DMS153 treated with DMSO at 0.1 percent for 48 hours (cell line): ENCODE measurements around the gene ABCD2.
"Not testable (repeated sequence)": the region's sequence is repeated elsewhere in the genome, so short reads cannot be mapped to it uniquely, and the experiment has no call there.

Source experiments
- DNase-seq: peaks from one replicate; lab custom pipeline; 2025; ENCODE audit not compliant: unreplicated experiment; lab: John Stamatoyannopoulos, UW

ABCD2 gene

GRCh38 chr12:39619660-39620433 is at the start of gene ABCD2:
Gene ABCD2 (minus strand): TSS chr12:39619803. CDS start chr12:39619615, 188 bp downstream.
- DNase-seq, result no peak

- no peak for DNase-seq
Observed at GRCh38 chr12:39660101-39660500, 40.5 kb upstream of the ABCD2 start.

DNA sequence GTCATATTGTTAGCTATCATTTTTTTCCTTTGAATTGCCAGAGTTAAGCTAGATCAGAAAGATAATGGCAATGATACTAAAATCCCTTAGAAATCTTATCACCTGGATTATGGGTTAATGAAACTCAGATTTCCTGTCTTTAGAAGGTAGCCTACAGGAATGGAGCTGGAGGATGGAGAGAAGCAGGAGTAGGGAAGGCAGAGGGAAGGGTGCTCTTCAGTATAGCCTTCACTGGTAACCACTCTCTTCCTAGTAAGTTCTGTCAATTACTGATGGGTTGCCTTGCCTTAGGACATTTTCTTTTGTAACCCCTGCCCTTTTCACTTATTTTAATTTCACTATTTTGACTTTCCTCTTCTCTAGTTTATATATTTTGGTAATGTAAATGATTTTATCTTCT is 27.8 kb upstream of the ABCD2 start:
- DNase-seq, result no peak

DNA sequence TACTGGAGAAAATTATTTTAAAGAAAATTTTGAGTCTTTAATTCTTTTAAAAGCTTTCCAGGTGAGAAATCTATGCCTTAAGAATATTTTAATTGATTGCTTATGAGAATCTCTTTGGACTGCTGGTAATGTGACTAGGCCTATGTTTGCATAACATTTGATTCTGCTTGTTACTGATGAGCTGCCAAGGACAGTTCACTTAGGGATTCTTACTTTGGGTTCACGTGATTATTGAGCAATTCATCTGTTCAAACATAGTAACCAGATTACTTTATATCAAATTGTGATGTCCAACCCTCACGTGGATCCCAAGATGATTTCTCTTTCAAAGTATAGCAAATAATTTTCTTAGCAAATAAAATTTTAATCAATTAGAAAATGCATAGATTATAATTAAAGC is 27.4 kb upstream of the ABCD2 start:
- no peak for DNase-seq

- DNase-seq, result no peak
Observed at GRCh38 chr12:39643052-39643451, 23.4 kb upstream of the ABCD2 start.

DNA sequence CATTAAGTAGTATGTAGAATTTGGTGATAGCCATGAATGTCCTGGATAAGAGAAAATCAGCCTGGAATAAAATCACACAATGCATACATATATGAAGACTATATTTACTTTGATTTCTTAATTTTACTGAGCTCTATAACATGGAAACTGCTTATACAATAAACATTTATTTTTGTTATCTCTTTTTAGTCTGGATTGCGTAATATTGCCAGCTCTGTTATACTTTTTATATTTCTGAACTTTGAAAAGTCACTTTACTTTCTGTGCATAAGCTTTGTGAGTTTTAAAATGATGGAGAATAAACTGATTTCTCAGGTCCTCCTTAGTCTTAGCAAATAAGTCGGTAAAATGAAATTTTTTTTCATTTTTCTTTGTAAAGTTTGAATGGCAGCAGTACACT is 19.2 kb upstream of the ABCD2 start:
- DNase-seq, result no peak

DNA sequence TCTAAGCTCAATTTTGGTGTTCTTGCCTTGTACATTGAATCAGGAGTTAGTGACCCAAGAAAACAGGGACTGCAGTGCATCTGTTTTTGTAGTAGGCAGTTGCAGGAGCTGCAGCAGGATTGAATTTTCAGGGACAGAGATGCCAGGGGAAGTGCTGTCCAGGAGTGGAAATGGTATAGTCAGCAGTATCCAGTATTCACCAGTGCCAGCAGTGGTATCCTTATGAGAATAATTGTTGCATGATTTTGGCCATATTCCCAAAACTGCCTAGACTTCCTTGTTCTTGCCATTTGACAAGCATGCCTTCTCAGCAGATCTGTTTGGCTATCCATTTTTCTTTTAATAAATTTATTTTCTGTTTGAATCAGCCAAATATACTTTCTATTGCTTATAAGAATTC is 18.6 kb upstream of the ABCD2 start:
- DNase-seq, result no peak

DNA sequence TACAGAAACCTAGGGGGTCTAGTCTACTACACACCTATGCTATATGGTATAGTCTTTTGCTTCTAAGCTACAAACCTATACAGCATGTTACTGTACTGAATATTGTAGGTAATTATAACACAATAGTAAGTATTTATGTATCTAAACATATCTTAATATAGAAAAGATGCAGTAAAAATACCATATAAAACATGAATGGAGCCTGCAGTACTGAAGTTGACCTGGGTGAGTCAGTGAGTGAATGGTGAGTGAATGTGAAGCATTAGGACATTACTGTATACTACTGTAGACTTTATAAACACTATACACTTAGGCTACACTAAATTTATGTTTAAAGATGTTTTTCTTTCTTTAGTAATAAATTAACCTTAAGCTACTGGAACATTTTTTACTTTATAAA is 13.1 kb upstream of the ABCD2 start:
- no peak for DNase-seq

- no peak for DNase-seq
Observed at GRCh38 chr12:39628836-39629235, 9.2 kb upstream of the ABCD2 start.

DNA sequence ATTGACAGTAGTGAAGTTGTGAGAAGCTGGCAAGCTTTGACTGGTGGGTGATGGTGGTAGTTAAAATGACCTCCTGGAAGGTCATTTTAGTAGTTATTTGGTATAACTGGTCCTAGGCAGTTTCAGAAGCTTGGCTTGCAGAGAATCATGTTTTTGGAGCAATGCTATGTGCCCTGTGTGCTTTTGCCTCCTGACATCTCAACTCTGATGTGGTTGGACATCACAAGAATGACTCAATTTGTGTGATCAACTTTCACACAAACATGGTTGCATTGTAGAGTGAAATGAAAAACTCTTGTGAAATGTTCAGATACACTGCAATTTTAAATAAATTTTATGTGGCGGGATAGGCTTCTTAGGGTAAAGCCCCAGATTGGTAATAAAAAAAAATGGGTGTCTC is 8.3 kb upstream of the ABCD2 start:
- no peak for DNase-seq

DNA sequence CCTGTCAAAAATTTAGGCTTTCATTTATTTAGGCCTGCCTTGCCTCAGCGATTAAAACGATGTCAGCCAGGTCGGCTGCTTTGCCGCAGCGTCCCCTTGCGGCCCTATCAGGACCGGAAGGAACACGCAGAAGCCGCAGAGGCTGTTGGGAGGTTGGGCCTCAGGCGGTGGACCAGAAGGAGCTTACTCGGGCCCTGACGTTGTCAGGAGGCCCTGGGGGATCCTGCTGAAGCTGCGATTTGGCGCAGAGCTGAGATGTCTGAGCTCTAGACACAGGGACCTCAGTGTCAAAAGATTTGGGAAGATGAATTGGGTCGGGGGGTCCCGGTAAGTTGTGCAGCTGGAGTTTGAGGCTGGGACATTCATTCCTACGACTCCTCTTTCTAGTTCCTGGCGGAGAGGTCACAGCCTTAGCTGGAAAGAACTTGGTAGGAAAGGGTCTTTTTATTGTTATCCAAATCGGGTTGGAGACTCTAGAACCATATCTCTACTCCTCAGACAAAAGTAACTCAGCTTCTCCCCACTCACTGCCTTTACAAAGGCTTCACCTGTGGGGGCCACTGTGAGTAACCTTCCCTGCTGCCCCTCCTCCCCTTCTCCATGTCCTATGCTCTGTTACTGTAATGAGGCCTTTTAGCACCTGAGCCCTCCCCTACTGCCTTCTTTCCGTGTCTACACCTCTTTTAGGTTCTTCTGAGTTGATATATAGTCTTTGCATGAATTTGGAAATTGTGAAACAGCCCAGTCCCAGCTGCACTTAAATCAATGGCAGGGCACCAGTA is 6.6 kb upstream of the ABCD2 start:
- no peak for DNase-seq

- DNase-seq, result no peak
Observed at GRCh38 chr12:39623919-39624318, 4.3 kb upstream of the ABCD2 start.

DNA sequence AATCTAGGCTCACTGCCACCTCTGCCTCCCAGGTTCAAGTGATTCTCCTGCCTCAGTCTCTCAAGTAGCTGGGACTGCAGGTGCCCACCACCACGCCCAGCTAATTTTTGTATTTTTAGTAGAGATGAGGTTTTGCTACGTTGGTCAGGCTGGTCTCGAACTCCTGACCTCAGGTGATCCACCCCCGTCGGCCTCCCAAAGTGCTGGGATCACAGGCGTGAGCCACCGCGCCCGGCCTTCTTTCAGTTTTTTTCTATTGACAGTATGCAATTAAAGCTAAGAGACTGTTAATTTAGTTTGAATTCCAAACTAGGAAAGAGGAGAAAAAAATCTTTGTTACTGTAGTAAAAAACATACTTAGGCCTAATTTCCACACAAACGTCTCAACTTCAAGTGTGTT is 3.6 kb upstream of the ABCD2 start:
- not testable (repeated sequence) for DNase-seq

GRCh38 chr12:39622306-39622705 is 2.7 kb upstream of the ABCD2 start:
- DNase-seq, result no peak

GRCh38 chr12:39621670-39622069 is 2.1 kb upstream of the ABCD2 start:
- DNase-seq, result no peak

DNA sequence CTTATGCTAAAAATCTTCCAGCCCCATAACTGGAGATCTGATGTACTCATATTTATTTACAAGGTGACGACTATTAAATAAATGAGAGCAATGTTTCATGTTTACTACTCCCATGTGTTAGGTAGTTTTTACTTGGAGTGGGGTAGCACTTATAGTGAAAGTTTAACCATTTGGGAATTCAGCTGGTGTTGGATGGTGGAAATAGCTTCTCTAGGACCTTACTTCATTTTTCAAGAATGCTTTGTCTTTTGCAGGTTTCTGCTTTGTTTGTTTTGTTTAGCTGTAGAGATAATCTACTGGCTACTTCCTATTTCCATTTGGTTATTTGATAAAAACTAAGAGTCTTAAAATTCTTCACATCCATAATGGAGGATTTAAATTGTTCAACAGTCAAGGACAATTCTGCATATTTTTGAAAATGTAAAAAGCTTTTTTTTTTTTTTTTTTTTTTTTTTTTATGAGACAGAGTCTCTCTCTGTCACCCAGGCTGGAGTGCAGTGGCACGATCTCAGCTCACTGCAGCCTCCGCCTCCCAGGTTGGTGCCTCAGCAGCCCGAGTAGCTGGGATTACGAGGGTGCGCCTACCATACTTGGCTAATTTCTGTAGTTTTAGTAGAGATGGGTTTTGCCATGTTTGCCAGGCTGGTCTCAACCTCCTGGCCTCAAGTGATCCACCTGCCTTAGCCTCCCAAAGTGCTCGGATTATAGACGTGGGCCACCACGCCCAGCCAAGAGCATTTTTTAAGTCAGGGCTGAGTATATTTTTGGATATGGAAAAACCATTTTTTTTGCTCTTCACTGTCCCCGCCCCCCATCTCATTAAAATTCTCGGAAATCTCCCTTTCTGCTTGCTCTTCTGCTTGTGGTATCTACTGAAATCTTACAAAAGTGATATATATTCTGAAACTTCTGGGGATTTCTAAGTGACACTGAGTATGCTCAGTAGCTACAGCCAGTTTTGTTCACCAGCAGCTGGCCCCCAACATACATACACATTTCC is 1.4 kb upstream of the ABCD2 start:
- DNase-seq, result no peak

- no peak for DNase-seq
Observed at GRCh38 chr12:39619316-39619659, 315 bp downstream of the ABCD2 start.

GRCh38 chr12:39618701-39619100 is 902 bp downstream of the ABCD2 start:
- no peak for DNase-seq

DNA sequence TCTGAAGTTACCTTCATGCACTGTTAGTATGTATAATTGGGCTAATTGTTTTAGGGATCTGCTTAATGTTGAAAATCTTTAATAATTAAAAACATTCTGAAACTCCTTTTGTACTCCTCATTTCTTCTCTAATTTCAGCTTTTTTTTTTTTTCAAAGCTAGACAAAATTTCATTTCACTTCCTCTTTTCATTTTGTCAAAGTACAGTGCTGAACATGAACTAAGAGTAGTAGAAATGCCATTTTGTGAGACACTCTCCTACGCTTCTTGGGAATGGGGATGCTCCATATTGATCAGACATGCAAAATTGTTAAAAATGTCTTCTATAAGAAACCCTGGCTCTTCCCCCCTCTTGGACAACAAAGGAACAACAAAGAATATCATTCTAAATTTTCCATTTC is 1.7 kb downstream of the ABCD2 start:
- no peak for DNase-seq

DNA sequence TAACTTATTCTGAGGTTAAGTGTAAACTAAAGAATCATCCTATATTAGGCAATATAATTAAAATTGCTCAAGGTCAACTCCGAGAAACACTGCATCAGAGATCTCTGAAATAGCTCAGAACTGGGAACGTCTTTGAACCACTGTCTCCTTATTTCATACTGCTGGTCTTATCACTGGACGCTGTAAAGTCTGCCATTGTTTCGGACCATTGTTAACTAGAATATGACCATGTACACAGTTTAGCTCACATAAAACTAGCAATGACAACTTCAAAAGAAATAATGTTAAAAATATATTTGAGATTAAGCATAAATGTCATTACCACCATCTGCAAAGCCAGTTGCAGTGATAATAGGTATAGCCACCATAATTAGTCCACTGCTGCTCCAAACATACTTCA is 2.9 kb downstream of the ABCD2 start:
- DNase-seq, result no peak

- no peak for DNase-seq
Observed at GRCh38 chr12:39616251-39616650, 3.4 kb downstream of the ABCD2 start.
